Suppressor macrophage treated with lipopolysaccharide for 4 hours (primary cell): ENCODE measurements around the gene THSD4.

Source experiments
- DNase-seq: peaks from one replicate; pipeline ENCODE4 v3.0.0-alpha.2; 2020

Gene THSD4

GRCh38 chr15:71747128-71748083, 632.1 kb downstream of the THSD4 start:
- no peak for DNase-seq

DNA sequence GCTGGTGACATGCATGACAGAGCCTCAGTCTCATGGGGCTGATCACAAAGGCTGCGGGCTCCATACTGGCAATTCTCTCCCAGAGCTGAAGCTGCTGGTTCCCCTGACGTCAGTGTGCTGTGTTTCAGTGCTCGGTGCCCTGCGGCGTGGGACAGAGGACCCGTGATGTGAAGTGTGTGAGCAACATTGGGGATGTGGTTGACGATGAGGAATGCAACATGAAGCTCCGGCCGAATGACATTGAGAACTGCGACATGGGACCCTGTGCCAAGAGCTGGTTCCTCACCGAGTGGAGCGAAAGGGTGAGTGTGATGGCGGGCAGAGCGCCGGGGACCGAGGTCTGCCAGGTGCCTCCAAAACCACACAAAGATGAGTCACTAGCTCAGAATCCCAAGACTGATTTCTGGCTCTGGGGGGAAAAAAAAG, 633.0 kb downstream of the THSD4 start:
- no peak for DNase-seq

DNA sequence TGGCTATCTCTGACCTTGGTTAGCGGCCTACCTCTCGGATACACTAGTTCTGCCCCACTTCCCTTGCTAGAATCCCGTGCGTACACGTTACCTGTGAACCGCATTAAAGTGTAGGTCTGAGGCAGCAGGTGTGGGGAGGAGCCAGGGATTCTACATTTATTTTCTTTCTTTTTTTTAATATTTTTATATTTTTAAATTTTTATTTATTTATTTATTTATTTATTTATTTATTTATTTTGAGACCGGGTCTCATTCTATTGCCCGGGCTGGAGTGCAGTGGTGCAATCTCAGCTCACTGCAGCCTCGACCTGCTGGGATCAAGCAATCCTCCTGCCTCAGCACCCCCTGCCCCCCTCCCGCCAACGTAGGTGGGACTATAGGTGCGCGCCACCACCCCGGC, 634.2 kb downstream of the THSD4 start:
- DNase-seq, result no peak

GRCh38 chr15:71752128-71752527, 636.9 kb downstream of the THSD4 start:
- no peak for DNase-seq

GRCh38 chr15:71752604-71753289, 637.5 kb downstream of the THSD4 start:
- peak; percentile 35 for DNase-seq

DNA sequence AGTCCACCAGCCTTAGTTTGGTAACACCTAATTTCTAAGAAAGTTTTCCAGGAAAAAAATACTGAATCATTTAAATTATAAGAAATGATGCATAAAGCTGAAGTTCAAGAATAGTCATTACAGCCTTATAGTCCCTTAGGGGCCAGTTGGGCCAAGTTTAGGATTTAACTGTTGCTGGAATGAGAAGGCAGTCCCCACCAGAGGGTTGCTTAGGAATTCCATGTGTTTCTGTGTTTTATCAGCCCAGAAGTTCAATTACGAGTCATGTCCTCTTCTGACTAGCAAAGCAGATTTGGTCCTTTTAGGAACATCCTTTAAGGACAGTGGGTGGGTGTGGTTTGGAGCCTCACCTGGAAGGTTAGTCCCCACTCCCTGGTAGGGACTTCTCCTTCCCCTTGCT, 638.1 kb downstream of the THSD4 start:
- no peak for DNase-seq

DNA sequence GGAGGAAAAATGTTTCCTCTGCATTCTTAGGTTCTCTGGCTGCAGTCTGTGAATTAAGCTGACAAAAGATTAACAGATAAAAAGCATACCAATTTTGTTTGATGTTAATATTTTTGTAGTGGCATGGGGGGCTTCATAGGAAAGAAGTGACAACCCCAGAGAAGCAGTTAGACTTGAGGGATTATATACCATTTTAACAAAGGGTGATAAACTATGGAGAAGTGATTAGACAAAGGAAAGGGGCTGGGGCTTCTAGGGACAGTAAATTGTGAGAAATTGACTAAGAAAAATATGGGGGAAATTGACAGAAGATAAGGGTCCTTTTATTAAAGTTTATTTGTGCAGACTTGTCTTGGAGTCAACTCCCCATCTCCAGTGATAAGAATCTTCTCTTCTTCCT, 639.4 kb downstream of the THSD4 start:
- no peak for DNase-seq

DNA sequence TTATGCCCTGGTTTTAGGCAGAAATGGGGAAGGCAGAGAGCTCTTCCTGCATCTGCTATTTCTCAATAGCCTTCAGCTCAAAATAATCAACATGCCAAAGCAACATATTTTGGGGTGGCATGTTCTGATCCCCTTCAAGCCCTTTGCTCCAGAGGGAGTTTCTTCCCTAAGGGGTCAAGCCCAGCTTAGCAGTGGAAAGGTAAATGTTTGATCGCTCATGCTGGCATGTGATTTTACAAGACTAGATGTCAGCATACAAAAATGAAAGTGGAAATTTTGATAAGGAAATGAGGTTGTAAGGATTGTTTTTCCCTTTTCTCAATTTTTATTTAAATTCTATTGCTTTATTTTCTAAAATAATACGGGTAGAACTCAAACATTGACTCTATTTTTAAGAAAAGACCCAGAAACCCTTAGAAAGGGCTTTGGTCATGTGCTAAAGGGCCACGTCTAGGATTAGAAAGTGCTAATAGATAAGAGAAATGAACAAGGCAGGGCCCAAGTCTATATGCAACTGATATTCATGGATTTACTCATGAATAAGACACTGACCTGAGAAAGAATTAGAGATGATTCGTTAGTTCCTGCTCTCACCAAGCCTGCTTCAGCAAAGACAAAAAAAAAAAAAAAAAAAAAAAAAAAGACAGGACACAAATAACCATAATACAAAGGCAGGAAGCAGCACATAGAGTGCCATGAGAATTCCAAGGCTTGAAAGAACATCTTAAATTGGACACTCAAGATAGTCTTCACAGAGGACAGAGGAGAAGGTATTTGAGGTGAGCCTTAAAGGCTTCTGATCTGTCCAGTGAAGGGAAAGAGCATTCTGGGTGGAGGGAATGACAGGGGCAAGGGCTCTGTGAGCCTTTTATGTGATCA, 640.1 kb downstream of the THSD4 start:
- no peak for DNase-seq

- no peak for DNase-seq
Observed at GRCh38 chr15:71756599-71757352, 641.5 kb downstream of the THSD4 start.

DNA sequence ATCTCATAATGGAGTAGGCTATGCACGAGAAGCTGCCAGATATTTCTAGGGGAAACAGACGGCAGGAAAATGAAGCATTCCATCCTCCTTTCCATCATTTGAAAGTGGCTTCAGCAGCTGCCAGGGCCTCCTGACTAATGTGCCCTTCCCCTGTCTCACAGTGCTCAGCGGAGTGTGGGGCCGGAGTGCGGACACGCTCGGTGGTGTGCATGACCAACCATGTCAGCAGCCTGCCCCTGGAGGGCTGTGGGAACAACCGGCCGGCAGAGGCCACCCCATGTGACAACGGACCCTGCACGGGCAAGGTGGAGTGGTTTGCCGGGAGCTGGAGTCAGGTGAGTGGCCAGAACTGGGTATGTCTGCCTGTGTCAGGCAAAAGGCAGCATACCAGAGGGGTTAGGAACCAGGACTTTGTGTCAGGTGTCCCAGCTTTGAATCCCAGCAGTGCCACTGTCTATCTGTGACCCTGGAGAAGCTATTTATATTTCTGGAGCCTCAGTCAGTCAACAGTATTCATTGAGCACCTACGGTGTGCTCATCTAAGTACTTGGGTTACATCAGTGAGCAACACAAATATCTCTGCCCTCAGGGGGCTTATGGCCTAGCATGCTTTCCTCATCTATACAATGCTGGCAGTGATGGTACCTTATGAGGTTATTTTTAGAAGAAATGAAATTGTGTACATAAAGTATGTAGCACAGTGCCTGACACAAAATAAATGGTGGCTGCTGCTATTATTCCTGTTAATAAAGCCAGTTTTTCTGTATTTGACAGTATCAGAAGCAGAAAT, 642.7 kb downstream of the THSD4 start:
- DNase-seq, result no peak

GRCh38 chr15:71758711-71759110, 643.4 kb downstream of the THSD4 start:
- no peak for DNase-seq

- DNase-seq, result no peak
Observed at GRCh38 chr15:71760852-71761251, 645.6 kb downstream of the THSD4 start.

- peak; percentile 35 for DNase-seq
Observed at GRCh38 chr15:71761649-71762048, 646.4 kb downstream of the THSD4 start.

DNA sequence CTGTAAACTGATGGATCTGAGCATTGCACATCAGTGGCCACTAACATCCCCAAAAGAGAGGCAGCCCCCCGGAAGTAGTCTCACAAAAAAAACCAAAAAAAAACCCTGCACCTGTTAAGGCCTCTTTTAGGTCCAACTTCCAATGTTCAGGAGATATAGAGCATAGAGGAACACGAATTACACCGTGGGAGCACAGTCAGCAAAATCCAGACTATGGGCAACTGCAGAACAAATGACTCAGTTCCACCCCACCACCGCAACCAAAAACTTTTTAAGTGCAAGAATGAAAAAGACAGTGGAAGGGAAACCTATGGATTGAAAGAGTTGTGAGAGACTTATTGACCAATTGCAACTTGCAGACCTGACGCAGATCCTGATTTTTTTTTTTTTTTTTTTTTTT, 652.9 kb downstream of the THSD4 start:
- no peak for DNase-seq

- no peak for DNase-seq
Observed at GRCh38 chr15:71773206-71773859, 658.1 kb downstream of the THSD4 start.

DNA sequence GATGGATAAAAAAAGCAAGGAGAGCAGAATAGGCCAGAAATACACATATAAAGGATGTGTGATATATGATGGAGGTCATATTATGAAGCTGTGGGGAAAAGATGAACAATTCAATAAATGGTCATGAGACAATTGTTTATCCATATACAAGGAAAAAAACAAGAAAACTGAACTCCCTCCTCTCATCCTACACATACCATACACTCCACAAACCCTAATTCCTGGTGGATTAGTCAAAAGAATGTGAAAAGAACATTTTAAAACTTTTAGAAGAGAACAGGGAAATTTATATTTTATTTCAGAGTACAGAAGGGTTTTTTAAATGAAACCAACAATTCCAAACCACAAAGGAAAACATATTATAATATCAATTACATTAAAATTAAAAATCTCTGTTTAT, 660.6 kb downstream of the THSD4 start:
- no peak for DNase-seq

GRCh38 chr15:71776304-71776703, 661.0 kb downstream of the THSD4 start:
- no peak for DNase-seq

GRCh38 chr15:71777216-71777943, 662.1 kb downstream of the THSD4 start:
- DNase-seq, result no peak

- no peak for DNase-seq
Observed at GRCh38 chr15:71779073-71779797, 664.0 kb downstream of the THSD4 start.
